ENCODE data around the gene MRPS5. TPM values are rescaled to one million over a fixed set of nuclear protein-coding genes. Genes with fewer than 3 reads are reported as not detected.

The MRPS5 gene
- total RNA-seq, 1 donor from 2014 or later: 32.9 TPM

DNA sequence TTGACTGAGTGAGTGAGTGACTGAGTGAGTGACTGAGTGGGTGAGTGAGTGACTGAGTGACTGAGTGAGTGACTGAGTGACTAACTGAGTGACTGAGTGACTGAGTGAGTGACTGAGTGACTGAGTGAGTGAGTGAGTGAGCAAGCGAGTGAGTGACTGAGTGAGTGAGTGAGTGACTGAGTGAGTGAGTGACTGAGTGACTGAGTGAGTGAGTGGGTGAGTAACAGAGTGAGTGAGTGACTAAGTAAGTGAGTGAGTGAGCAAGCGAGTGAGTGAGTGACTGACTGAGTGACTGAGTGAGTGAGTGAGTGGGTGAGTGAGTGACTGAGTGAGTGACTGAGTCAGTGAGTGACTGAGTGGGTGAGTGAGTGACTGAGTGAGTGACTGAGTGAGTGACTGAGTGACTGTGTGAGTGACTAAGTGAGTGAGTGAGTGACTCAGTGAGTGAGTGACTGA is 84.2 kb downstream of the MRPS5 start:
- TF ChIP-seq CTCF (IDR thresholded peaks at IDR 0.05): no peak
- DNase-seq (ENCODE audit: low spot score): no peak
- H3K9me3 Mint-ChIP-seq (ENCODE audit: low read depth): no peaks in the 10 kb centered on the region
- H3K4me1 Mint-ChIP-seq (ENCODE audit: low read depth): no peaks in the 10 kb centered on the region
- peaks cover 26% of the 10 kb centered on the region for H3K27me3 Mint-ChIP-seq (ENCODE audit: low read depth)
- no peaks in the 10 kb centered on the region for H3K36me3 Mint-ChIP-seq (ENCODE audit: low read depth)
- H3K27ac Mint-ChIP-seq (ENCODE audit: unreplicated experiment): peak overlapping the region; percentile 30
- H3K4me3 Mint-ChIP-seq (ENCODE audit: unreplicated experiment): no peak overlapping the region

- no peak for TF ChIP-seq CTCF (IDR thresholded peaks at IDR 0.05)
- Mint-ChIP-seq H3K9me3 (ENCODE audit: low read depth) (no peaks in the 10 kb centered on the region), H3K27ac (ENCODE audit: unreplicated experiment) (no peak overlapping the region), H3K27me3 (ENCODE audit: low read depth) (peaks cover 23% of the 10 kb centered on the region), H3K4me3 (ENCODE audit: unreplicated experiment) (no peak overlapping the region), H3K4me1 (ENCODE audit: low read depth) (no peaks in the 10 kb centered on the region), H3K36me3 (ENCODE audit: low read depth) (no peaks in the 10 kb centered on the region)
- DNase-seq (ENCODE audit: low spot score): no peak
Measured at GRCh38 chr2:95036596-95037383, 84.8 kb downstream of the MRPS5 start.

Other genes with a start within 250 kb of the MRPS5 start
- gene MAL, start 96.1 kb downstream of the MRPS5 start, total RNA-seq: not detected in 3 replicates
- gene ZNF514, start 38.0 kb upstream of the MRPS5 start, total RNA-seq: 12.1 to 16.3 TPM (median 14.3 TPM) in 3 replicates
- 4.5 to 8.0 TPM (median 5.0 TPM) in 3 replicates for gene ZNF2, start 44.0 kb upstream of the MRPS5 start, total RNA-seq
- 4.7 to 6.0 TPM (median 4.8 TPM) in 3 replicates for gene ZNF892, start 85.7 kb upstream of the MRPS5 start, total RNA-seq
- 1.5 to 1.7 TPM (median 1.7 TPM) in 3 replicates for gene PROM2, start 152.6 kb upstream of the MRPS5 start, total RNA-seq
- gene KCNIP3, start 175.5 kb upstream of the MRPS5 start, total RNA-seq: 3.1 to 6.0 TPM (median 5.9 TPM) in 3 replicates